ENCODE measurements around the gene TMEM255B.
"Not testable (repeated sequence)": the region's sequence is repeated elsewhere in the genome, so short reads cannot be mapped to it uniquely, and the experiment has no call there.

Gene TMEM255B

GRCh38 chr13:113724016-113724758, 34.8 kb upstream of the TMEM255B start:
- Histone ChIP-seq H3K9me3 (ENCODE audit: control insufficient read depth, low read length) (peaks cover 3% of the 10 kb centered on the region), H3K27ac (ENCODE audit: low read length, poor library complexity, severe bottlenecking) (no peak overlapping the region), H3K4ac (ENCODE audit: low read depth in 1 of 2, low read length in 2 of 2) (no peak overlapping the region), H2AK5ac (ENCODE audit: low read length, severe bottlenecking) (peak overlapping the region; percentile 31), H3K18ac (ENCODE audit: low read depth in 1 of 2, low read length in 2 of 2) (peak overlapping the region in 1 of 2 experiments; percentile 11), H3K4me2 (ENCODE audit: low read length, poor library complexity, severe bottlenecking) (no peak overlapping the region), H4K8ac (ENCODE audit: low read length) (no peak overlapping the region), H3K4me3 (ENCODE audit: insufficient read depth in 1 of 2, low read depth in 1 of 2, low read length in 2 of 2) (peak overlapping the region in 1 of 2 experiments; percentile 71), H4K91ac (ENCODE audit: low read length) (no peak overlapping the region), H3K23ac (ENCODE audit: low read length in 2 of 2) (no peak overlapping the region), H2AFZ (ENCODE audit: low read depth, low read length) (no peak overlapping the region), H3K9ac (ENCODE audit: low read length) (peak overlapping the region; percentile 41), H3K27me3 (ENCODE audit: control insufficient read depth in 1 of 2, insufficient read depth in 1 of 2, low read length in 2 of 2) (peaks cover 10 to 26% of the 10 kb centered on the region in 2 experiments), H3K4me1 (ENCODE audit: control insufficient read depth, insufficient read depth, low read depth, low read length) (peaks cover 14% of the 10 kb centered on the region), H2BK120ac (ENCODE audit: low read depth, low read length) (no peak overlapping the region), H3K79me1 (replicated peaks; ENCODE audit: low read length, poor library complexity, severe bottlenecking) (no peaks in the 10 kb centered on the region), H3K36me3 (ENCODE audit: control insufficient read depth in 1 of 2, insufficient read depth in 2 of 2, low read depth in 1 of 2, low read length in 2 of 2) (no peaks in the 10 kb centered on the region), H2BK5ac (ENCODE audit: low read depth, low read length, poor library complexity, severe bottlenecking) (no peak overlapping the region), H2BK12ac (ENCODE audit: low read length in 2 of 2) (no peak overlapping the region), H3K14ac (ENCODE audit: low read length in 2 of 2) (peak overlapping the region in 1 of 2 experiments; percentile 58), H2BK15ac (ENCODE audit: low read depth, poor library complexity, severe bottlenecking) (no peak overlapping the region)
- DNase-seq = no peak
- WGBS = 93% methylated on average over 30 of the region's 30 CpGs

GRCh38 chr13:113724780-113725315, 34.2 kb upstream of the TMEM255B start:
- Histone ChIP-seq H3K36me3 (ENCODE audit: control insufficient read depth in 1 of 2, insufficient read depth in 2 of 2, low read depth in 1 of 2, low read length in 2 of 2) (no peaks in the 10 kb centered on the region), H3K14ac (ENCODE audit: low read length in 2 of 2) (no peak overlapping the region), H2BK15ac (ENCODE audit: low read depth, poor library complexity, severe bottlenecking) (no peak overlapping the region), H2AFZ (ENCODE audit: low read depth, low read length) (no peak overlapping the region), H2BK120ac (ENCODE audit: low read depth, low read length) (no peak overlapping the region), H3K27ac (ENCODE audit: low read length, poor library complexity, severe bottlenecking) (no peak overlapping the region), H3K4me2 (ENCODE audit: low read length, poor library complexity, severe bottlenecking) (peak overlapping the region; percentile 55), H3K9ac (ENCODE audit: low read length) (peak overlapping the region; percentile 41), H3K9me3 (ENCODE audit: control insufficient read depth, low read length) (peaks cover 3% of the 10 kb centered on the region), H3K18ac (ENCODE audit: low read depth in 1 of 2, low read length in 2 of 2) (peak overlapping the region in 1 of 2 experiments; percentile 11), H2BK5ac (ENCODE audit: low read depth, low read length, poor library complexity, severe bottlenecking) (no peak overlapping the region), H3K4me3 (ENCODE audit: insufficient read depth in 1 of 2, low read depth in 1 of 2, low read length in 2 of 2) (peak overlapping the region; percentile 39 to 71), H3K23ac (ENCODE audit: low read length in 2 of 2) (no peak overlapping the region), H3K79me1 (replicated peaks; ENCODE audit: low read length, poor library complexity, severe bottlenecking) (no peaks in the 10 kb centered on the region), H3K4me1 (ENCODE audit: control insufficient read depth, insufficient read depth, low read depth, low read length) (peaks cover 14% of the 10 kb centered on the region), H2BK12ac (ENCODE audit: low read length in 2 of 2) (no peak overlapping the region), H4K91ac (ENCODE audit: low read length) (no peak overlapping the region), H2AK5ac (ENCODE audit: low read length, severe bottlenecking) (peak overlapping the region; percentile 31), H4K8ac (ENCODE audit: low read length) (no peak overlapping the region), H3K27me3 (ENCODE audit: control insufficient read depth in 1 of 2, insufficient read depth in 1 of 2, low read length in 2 of 2) (peaks cover 16 to 33% of the 10 kb centered on the region in 2 experiments), H3K4ac (ENCODE audit: low read depth in 1 of 2, low read length in 2 of 2) (no peak overlapping the region)
- WGBS = 29% methylated on average over 22 of the region's 36 CpGs
- peak; percentile 45 for DNase-seq

- H3K79me1 ChIP-seq (replicated peaks; ENCODE audit: low read length, poor library complexity, severe bottlenecking); H3K9ac ChIP-seq (ENCODE audit: low read length); H2AK5ac ChIP-seq (ENCODE audit: low read length, severe bottlenecking); H4K91ac ChIP-seq (ENCODE audit: low read length); H3K18ac ChIP-seq (ENCODE audit: low read depth in 1 of 2, low read length in 2 of 2); H2BK15ac ChIP-seq (ENCODE audit: low read depth, poor library complexity, severe bottlenecking); H2AFZ ChIP-seq (ENCODE audit: low read depth, low read length); DNase-seq; H3K9me3 ChIP-seq (ENCODE audit: control insufficient read depth, low read length); H3K27ac ChIP-seq (ENCODE audit: low read length, poor library complexity, severe bottlenecking); H2BK5ac ChIP-seq (ENCODE audit: low read depth, low read length, poor library complexity, severe bottlenecking); H3K4me3 ChIP-seq (ENCODE audit: insufficient read depth in 1 of 2, low read depth in 1 of 2, low read length in 2 of 2); H3K4ac ChIP-seq (ENCODE audit: low read depth in 1 of 2, low read length in 2 of 2); H3K36me3 ChIP-seq (ENCODE audit: control insufficient read depth in 1 of 2, insufficient read depth in 2 of 2, low read depth in 1 of 2, low read length in 2 of 2); H3K14ac ChIP-seq (ENCODE audit: low read length in 2 of 2); H3K23ac ChIP-seq (ENCODE audit: low read length in 2 of 2); H4K8ac ChIP-seq (ENCODE audit: low read length); H2BK12ac ChIP-seq (ENCODE audit: low read length in 2 of 2); H2BK120ac ChIP-seq (ENCODE audit: low read depth, low read length); H3K4me2 ChIP-seq (ENCODE audit: low read length, poor library complexity, severe bottlenecking): not testable (repeated sequence)
- Histone ChIP-seq H3K27me3 (ENCODE audit: control insufficient read depth in 1 of 2, insufficient read depth in 1 of 2, low read length in 2 of 2) (peaks cover 20 to 37% of the 10 kb centered on the region in 2 experiments), H3K4me1 (ENCODE audit: control insufficient read depth, insufficient read depth, low read depth, low read length) (peaks cover 14% of the 10 kb centered on the region)
- no CpG with 5 or more reads among the region's 75 CpGs for WGBS
These were observed 33.5 kb upstream of the TMEM255B start for GRCh38 chr13:113725329-113726105.
